Gastrocnemius medialis (tissue), 4 donors: ENCODE data around the gene LAS1L. TPM values are rescaled to one million over a fixed set of nuclear protein-coding genes. Genes with fewer than 3 reads are reported as not detected.

ENCODE experiments used
- ATAC-seq, 2 donors: fragments of 150-250 bp; one replicate each; pipeline ENCODE4 v1.9.1; 2016
- DNase-seq, 2 donors: peaks; one replicate each; pipeline ENCODE4 v3.0.0-alpha.2; 2019
- H3K27ac ChIP-seq, 4 donors: fragments of 200-600 bp; sonication (generic); 1 replicate in 1 of 4; 2 replicates in 3 of 4; pipeline ENCODE4 v1.5.1; 2016 to 2018; ENCODE audit warnings: mild to moderate bottlenecking in 2 of 4, moderate library complexity in 1 of 4
- H3K27me3 ChIP-seq, 3 donors: fragments of 200-600 bp; sonication (generic) in 2 of 3; 1 replicate in 1 of 3; 2 replicates in 2 of 3; pipeline versions ENCODE4 v1.5.1 to v1.6.0; 2016 to 2019; ENCODE audit warnings: mild to moderate bottlenecking in 1 of 3, moderate library complexity in 1 of 3
- H3K36me3 ChIP-seq, 2 donors: fragments of 200-600 bp; sonication (generic) in 1 of 2; one replicate each; pipeline ENCODE4 v1.5.1; 2017 to 2018
- H3K4me1 ChIP-seq, 2 donors: fragments of 200-600 bp; sonication (generic) in 1 of 2; one replicate each; pipeline ENCODE4 v1.5.1; 2016 to 2017; ENCODE audit warnings: mild to moderate bottlenecking in 2 of 2
- H3K4me3 ChIP-seq, 4 donors: fragments of 200-600 bp; sonication (generic) in 3 of 4; 1 replicate in 1 of 4; 2 replicates in 3 of 4; pipeline ENCODE4 v1.5.1; 2016 to 2019; ENCODE audit warnings: mild to moderate bottlenecking in 2 of 4
- H3K9me3 ChIP-seq, 3 donors: fragments of 200-600 bp; sonication (generic) in 2 of 3; 1 replicate in 1 of 3; 2 replicates in 2 of 3; pipeline ENCODE4 v1.5.1; 2016 to 2019
- POLR2A ChIP-seq, 2 donors: fragments of 450-650 bp; IDR thresholded peaks; one replicate each; pipeline ENCODE4 v1.6.1; 2017; ENCODE audit warnings: antibody characterized with exemption in 2 of 2, mild to moderate bottlenecking in 2 of 2, moderate library complexity in 2 of 2
- in situ Hi-C, 4 donors: fragments of 200-750 bp; cut with MboI; loops; one replicate each; pipeline versions ENCODE4 v1.15.0 to v1.8.0; 2017; ENCODE audit warnings: low sequenced_read_pairs in 4 of 4
- intact Hi-C: fragments of 100-400 bp; cut with DNase I; formaldehyde crosslinking; loops from one replicate; pipeline ENCODE4 v1.15.1; 2023; ENCODE audit warnings: low total_unique reads
- total RNA-seq, 4 donors: library from RNA; depleted of rRNA; stranded (reverse); fragments of >200 nt; gene quantifications; one replicate each; pipeline versions ENCODE4 v1.1.0 to v1.2.3, GENCODE V29; 2016
- TF ChIP-seq, protein P1 (sequence below), 5 experiments: fragments of 450-650 bp in 3 of 5; fragments of 200-600 bp in 2 of 5; sonication (generic) in 2 of 5; IDR thresholded peaks in 4 of 5; conservative IDR thresholded peaks in 1 of 5; 1 replicate in 4 of 5; 2 replicates in 1 of 5; pipeline ENCODE4 v1.5.1; 2016 to 2019; ENCODE audit warnings: antibody characterized with exemption in 5 of 5, mild to moderate bottlenecking in 3 of 5, moderate library complexity in 3 of 5

Gene LAS1L
- total RNA-seq, 4 donors from 2014 or later, result 7.2 to 8.3 (median 7.6) TPM

DNA sequence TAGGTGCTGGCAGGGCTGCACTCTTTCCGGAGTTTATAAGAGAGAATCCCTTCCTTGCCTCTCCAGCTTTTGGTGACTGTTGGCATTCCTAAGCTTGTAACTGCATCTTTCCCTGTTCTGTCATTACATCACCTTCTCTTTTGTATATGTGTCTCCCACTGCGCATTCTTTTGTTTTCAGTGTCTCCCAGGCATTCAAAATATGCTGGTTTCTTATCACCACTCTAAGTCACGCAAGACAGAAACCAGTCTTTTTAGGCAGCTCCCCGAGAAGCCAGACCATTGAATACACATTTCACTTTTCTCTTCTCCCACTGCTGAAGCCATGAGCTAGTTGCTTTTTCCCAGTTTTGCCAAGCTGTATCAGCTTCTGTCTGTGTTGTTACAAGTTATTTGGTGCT, 71.0 kb downstream of the LAS1L start:
- TF ChIP-seq, protein P1, sequence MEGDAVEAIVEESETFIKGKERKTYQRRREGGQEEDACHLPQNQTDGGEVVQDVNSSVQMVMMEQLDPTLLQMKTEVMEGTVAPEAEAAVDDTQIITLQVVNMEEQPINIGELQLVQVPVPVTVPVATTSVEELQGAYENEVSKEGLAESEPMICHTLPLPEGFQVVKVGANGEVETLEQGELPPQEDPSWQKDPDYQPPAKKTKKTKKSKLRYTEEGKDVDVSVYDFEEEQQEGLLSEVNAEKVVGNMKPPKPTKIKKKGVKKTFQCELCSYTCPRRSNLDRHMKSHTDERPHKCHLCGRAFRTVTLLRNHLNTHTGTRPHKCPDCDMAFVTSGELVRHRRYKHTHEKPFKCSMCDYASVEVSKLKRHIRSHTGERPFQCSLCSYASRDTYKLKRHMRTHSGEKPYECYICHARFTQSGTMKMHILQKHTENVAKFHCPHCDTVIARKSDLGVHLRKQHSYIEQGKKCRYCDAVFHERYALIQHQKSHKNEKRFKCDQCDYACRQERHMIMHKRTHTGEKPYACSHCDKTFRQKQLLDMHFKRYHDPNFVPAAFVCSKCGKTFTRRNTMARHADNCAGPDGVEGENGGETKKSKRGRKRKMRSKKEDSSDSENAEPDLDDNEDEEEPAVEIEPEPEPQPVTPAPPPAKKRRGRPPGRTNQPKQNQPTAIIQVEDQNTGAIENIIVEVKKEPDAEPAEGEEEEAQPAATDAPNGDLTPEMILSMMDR (IDR thresholded peaks at IDR 0.05 in 4 of 5, conservative IDR thresholded peaks at IDR 0.05 in 1 of 5), result no peak
- no peak for TF ChIP-seq POLR2A (IDR thresholded peaks at IDR 0.05)
- no peak for DNase-seq
- intact Hi-C loops (no loop called here), in situ Hi-C loops (loop anchor here in 1 of 4 donors (25.0 kb wide), 1 partner anchor 101 kb away; no protein-coding TSS in a partner anchor)
- no peaks in the 10 kb centered on the region for H3K36me3 ChIP-seq
- no peaks in the 10 kb centered on the region for H3K4me1 ChIP-seq
- no peak overlapping the region for H3K27ac ChIP-seq
- peaks cover 0 to 2% (median 0%) of the 10 kb centered on the region in 3 donors for H3K27me3 ChIP-seq
- no peaks in the 10 kb centered on the region for H3K9me3 ChIP-seq
- no peak for ATAC-seq
- H3K4me3 ChIP-seq, result no peak overlapping the region

Other genes with a start within 250 kb of the LAS1L start
- 10 to 100 TPM; 39.1 to 69.6 (median 59.6) TPM for gene MSN, start 132.9 kb upstream of the LAS1L start, total RNA-seq